ENCODE measurements around the gene SMAD1.

SMAD1 gene

DNA sequence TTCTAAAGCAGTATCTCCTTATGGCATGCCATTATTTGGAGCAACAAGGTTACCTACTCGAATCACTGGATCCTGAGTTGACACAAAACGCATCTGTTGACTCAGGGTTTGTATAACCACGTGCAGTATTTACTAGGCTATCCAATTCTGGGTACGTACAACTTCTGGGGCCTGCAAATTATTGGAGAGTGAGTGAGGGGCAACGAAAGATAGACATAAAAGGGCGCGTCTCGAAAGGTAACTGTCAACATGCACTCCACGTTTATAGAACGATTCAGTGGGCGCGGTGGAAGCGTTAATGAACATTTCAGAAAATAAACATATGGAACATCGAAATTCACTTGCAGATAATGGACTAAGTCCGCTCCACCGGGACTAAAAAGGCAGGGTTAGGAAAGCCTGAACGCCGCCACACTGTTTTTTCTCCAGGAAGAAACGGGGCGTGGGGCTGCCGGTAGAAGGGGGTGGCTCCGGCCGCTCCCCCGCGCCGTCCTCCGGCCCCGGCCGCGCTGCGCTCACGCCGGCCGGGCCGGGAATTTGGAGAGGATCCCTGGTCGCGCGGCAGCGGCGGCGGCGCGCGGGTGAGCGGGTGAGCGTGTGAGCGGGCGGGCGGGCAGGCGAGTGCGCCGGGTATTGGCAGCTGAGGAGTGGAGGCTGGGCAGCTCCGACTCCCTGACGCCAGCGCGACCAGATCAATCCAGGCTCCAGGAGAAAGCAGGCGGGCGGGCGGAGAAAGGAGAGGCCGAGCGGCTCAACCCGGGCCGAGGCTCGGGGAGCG lies at the start of gene SMAD1:
TSS of gene SMAD1 (plus strand) at position 690 of the 778 bp plus-strand sequence. CDS start 32,761 bp downstream, outside the sequence.
- Mint-ChIP-seq H3K27me3 (peaks cover 28% of the 10 kb centered on the region), H3K4me3 (peak within 1 kb of the TSS; percentile 80 to 84), H3K27ac (peak within 1 kb of the TSS; percentile 65 to 83), H3K9me3 (no peaks in the 10 kb centered on the region), H3K4me1 (peaks cover 11% of the 10 kb centered on the region)
- peak; percentile 34 to 39 for DNase-seq
- peak; percentile 70 for ATAC-seq

DNA sequence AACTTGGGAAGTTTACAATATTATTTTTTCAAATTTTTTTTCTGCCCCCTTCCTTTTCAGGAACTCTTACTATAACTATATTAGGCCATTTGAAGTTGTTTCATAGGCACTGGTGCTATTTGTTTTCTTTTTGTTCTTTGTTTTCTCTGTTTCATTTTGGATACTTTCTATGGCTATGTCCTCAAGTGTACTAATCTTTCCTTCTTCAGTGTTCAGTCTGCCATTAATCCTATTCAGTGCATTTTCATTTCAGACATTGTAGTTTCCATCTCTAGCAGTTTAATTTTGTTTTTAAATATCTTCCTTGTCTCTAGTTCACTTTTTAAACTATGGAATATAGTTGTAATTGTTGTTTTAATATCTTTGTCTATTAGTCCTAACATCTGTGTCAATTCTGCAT lies 48.0 kb upstream of the SMAD1 start:
- Mint-ChIP-seq H3K27ac (no peak overlapping the region), H3K9me3 (peaks cover 13 to 17% of the 10 kb centered on the region in 2 donors), H3K4me1 (no peaks in the 10 kb centered on the region), H3K27me3 (peaks cover 28% of the 10 kb centered on the region), H3K4me3 (no peak overlapping the region)
- no peak for DNase-seq
- ATAC-seq: no peak

DNA sequence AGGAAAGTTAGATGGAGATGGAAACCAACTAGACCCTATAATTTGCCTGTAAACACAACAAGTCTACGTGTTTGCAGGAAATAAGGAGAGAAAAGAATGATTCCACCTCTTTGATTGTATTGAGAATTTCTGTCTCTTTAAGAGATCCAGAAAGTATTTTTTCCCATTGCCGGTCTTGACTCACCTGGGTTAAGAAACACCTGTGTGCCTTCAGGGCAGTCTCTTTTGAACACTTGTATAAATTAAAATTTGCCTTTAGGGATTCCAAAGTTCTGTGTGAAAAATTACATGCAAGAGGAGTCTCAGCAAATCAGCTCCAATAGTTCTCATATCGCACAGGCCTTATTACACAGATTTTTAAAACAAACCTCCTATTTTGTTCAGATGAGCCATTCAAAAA lies 46.0 kb upstream of the SMAD1 start:
- H3K4me3 Mint-ChIP-seq: no peak overlapping the region

DNA sequence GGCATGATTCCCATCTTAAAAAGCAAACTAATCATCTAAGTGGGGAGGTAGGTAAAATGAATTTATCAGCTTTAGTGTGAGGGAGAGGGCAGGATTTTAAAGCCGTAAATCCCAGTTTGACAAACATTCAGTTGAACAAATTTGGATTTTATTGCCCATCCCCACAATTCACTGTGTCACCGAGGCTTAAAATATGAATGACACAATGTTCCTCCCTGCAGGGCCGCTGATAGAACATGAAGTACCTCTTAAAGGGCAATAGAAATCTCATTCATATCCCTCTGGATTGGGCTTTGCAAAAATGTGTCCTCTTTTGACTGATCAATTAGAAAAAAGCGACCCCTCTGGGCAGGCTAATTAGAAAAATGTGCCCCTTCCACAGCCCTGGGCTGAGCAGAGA lies 45.5 kb upstream of the SMAD1 start:
- H3K4me1 Mint-ChIP-seq: no peaks in the 10 kb centered on the region
- H3K27ac Mint-ChIP-seq: no peak overlapping the region
- H3K4me3 Mint-ChIP-seq: no peak overlapping the region
- H3K9me3 Mint-ChIP-seq: peaks cover 13 to 17% of the 10 kb centered on the region in 2 donors
- ATAC-seq (no peak), DNase-seq (no peak)
- peaks cover 28% of the 10 kb centered on the region for H3K27me3 Mint-ChIP-seq

More for the DNA sequence above, 46.0 kb upstream of the SMAD1 start:
- ATAC-seq (no peak), DNase-seq (no peak)
- Mint-ChIP-seq H3K9me3 (peaks cover 13 to 17% of the 10 kb centered on the region in 2 donors), H3K4me1 (no peaks in the 10 kb centered on the region), H3K27me3 (peaks cover 28% of the 10 kb centered on the region), H3K27ac (no peak overlapping the region)

DNA sequence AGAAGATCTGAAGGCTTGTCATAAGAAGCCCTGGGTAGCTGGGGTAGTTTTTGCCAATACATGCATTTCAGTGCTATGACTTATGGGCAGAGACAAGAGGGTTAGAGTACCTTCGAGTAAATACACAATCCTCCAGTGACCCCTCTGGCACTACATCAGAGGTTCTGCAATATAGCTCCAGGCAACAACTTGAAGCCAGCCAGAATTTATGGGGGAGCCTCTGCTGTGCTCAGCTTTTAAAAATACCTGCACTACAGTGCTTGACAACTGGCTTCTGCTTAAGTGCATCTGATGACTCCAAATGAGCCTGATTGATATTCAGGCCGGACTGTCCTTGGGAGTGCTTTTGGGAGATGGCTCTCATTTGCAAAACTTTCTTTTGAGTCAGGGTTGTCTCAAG lies 44.9 kb upstream of the SMAD1 start:
- ATAC-seq (no peak), DNase-seq (no peak)
- Mint-ChIP-seq H3K4me3 (no peak overlapping the region), H3K9me3 (peaks cover 13 to 17% of the 10 kb centered on the region in 2 donors), H3K4me1 (no peaks in the 10 kb centered on the region), H3K27me3 (peaks cover 28% of the 10 kb centered on the region), H3K27ac (no peak overlapping the region)

DNA sequence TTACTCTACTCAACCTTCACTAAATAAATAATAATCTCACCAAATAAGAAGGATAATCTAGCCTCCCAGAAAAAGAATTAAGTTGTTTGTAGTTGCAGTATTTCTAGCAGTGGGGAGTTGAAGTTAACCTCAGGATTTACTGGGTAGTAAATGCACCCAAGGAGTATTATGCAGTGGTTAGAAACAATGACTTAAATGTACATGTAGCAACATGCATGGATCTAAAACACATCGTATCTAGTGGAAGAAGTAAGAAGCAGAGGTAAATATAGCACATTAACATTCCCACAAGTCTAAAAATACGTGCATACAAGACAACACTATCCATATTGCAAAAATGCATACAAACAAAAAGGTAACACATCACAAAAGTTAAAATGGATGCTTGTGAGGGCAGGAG lies 44.2 kb upstream of the SMAD1 start:
- H3K4me3 Mint-ChIP-seq: no peak overlapping the region
- ATAC-seq (no peak), DNase-seq (no peak)
- no peak overlapping the region for H3K27ac Mint-ChIP-seq
- peaks cover 28% of the 10 kb centered on the region for H3K27me3 Mint-ChIP-seq
- H3K4me1 Mint-ChIP-seq: no peaks in the 10 kb centered on the region
- peaks cover 13 to 17% of the 10 kb centered on the region in 2 donors for H3K9me3 Mint-ChIP-seq

DNA sequence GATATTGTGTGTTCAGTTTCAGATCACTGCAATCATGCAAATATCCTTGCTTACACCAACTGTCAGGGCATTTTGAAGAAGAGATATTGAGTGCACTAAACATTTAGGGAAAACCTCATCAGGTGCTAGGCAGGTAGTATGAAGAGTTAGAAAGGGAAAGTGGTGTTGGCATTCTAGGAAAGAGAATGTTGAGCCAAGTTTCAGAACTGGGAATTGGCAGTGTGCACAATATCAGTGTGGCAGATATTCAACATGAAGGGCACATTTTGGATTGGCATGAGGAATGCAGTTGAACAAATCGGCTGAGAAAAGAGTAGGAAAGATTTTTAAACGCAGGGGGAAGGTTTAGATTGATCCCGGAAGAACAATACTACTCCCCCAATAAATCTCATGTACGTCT lies 43.4 kb upstream of the SMAD1 start:
- DNase-seq (no peak), ATAC-seq (no peak)
- Mint-ChIP-seq H3K27ac (no peak overlapping the region), H3K9me3 (peaks cover 13 to 17% of the 10 kb centered on the region in 2 donors), H3K4me3 (no peak overlapping the region), H3K27me3 (peaks cover 27% of the 10 kb centered on the region), H3K4me1 (no peaks in the 10 kb centered on the region)

DNA sequence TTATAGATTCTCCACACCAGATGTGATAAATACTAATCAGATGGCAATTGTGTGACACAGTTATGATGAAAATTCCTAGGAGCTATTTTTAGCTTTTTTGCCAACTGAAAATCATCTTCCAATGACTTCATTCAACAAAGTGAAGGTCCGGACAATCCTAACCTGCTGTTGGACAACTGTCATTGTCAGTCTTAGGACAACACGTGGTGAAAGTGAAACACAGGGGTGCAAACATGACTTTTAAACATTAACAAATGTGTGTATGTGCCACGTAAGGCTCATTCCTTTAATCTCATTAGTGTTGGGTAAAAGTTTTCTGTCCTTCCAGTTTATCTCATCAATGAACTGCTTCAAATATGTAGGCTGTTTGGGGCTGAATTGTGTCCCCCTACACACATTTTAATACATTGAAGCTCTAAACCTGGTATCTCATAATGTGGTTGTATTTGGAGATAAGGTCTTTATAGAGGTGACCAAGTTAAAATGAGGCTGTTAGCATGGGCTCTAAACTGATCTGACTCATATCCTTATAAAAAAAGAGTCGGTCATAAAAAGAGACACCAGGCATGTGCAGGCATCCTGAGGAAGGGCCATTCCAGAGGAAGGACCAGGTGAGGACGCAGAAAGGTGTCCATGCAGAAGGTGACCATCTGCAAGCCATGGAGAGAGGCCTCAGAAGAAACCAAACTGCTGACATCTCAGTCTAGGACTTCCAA lies 41.2 kb upstream of the SMAD1 start:
- Mint-ChIP-seq H3K27ac (no peak overlapping the region), H3K4me1 (no peaks in the 10 kb centered on the region), H3K4me3 (no peak overlapping the region), H3K27me3 (peaks cover 13% of the 10 kb centered on the region), H3K9me3 (no peaks in the 10 kb centered on the region)
- DNase-seq (no peak), ATAC-seq (no peak)

DNA sequence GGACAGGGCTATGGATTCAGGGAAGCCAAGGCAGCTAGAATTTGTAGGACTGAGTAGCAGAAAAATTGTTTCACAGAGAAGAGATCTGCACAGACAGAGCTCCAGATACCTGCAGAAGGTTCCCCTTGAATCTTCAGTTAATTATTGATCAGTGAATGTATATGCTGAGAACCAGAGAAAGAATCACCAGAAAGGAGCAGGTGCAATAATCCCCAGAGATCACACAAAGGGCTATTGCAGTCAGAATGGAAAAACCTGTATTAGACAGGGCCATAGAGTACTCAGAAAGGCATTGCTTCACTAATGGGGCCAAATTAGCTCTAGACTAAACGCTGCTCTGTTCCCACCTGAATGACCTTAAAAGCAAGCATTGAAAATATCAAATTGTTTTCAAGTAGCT lies 35.5 kb upstream of the SMAD1 start:
- no peak for ATAC-seq
- DNase-seq: no peak
- Mint-ChIP-seq H3K4me1 (no peaks in the 10 kb centered on the region), H3K9me3 (no peaks in the 10 kb centered on the region), H3K27ac (no peak overlapping the region), H3K27me3 (peaks cover 15% of the 10 kb centered on the region), H3K4me3 (no peak overlapping the region)

DNA sequence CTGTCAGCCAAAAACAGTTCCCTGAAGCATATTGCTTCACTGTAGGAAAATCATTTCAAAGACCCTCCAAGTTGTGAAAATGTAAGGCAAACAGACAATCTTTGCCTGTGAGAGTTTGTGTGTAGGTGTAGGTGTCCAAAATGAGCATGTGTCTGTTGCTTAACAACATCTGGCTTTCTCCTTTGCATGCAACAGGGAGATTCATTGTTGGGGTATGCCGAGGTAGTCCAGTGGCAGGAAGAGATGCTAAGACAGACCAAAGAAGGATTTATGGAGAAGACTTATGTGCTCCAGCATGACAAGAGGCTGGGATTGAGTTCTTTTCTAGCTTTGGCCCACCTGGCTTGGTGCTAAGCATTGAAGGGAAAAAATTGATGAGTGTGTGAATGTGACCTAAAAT lies 29.8 kb upstream of the SMAD1 start:
- H3K9me3 Mint-ChIP-seq: peaks cover 0 to 8% of the 10 kb centered on the region in 2 donors
- H3K27ac Mint-ChIP-seq: no peak overlapping the region
- H3K27me3 Mint-ChIP-seq: peaks cover under 1% of the 10 kb centered on the region
- no peak for ATAC-seq
- DNase-seq: no peak
- no peaks in the 10 kb centered on the region for H3K4me1 Mint-ChIP-seq
- no peak overlapping the region for H3K4me3 Mint-ChIP-seq

DNA sequence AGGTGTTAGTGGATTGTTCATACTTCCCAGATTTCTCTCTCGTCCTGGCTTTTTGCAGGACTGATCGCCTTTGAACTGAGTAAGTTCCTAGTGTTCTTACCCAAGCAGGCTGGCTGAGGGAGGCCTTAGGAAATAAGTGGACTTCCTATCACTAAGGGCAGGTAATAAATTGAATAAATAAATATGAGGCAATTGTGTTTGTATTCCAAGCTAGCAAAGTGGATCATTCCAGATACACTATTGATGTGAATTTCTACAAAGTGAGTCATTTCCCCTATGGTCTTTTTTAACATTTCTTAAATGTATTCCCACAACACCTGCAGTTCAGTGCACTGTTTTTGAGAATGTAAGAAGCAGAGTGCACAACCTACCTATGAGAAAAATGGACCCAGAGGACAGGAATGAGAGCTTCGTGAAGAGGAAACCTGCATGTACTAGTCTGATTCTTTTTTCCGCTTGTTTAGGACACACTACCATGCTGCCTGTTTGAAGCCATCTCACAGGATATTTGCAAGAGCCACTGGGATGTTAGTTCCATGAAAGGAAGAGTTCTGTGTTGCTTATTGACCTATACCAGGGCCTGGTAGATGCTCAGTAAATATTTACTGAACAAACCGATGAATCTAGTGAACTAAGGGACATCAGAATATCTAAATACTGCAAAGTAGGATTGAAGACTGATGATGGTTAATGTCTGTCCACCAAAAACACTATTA lies 29.0 kb upstream of the SMAD1 start:
- ATAC-seq (no peak), DNase-seq (no peak)
- Mint-ChIP-seq H3K4me1 (no peaks in the 10 kb centered on the region), H3K4me3 (no peak overlapping the region), H3K27ac (no peak overlapping the region), H3K27me3 (no peaks in the 10 kb centered on the region), H3K9me3 (peaks cover 0 to 8% of the 10 kb centered on the region in 2 donors)

DNA sequence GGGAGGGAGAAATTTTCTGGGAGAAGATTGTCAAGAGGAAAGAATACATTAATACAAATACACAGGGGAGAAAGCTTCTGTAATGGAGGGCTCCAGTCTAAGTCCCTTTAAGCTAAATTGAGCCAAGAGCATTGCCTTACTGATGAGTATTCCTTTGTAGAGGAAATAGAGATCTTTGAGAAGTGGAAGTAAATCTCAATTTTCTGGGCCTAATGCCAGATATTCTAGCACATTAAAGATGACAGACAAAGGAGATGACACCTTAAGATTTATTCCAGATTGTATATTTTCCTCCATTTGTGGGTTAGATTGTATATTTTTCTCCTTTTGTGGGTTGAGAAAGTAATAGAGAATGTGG lies 28.5 kb upstream of the SMAD1 start:
- no peak overlapping the region for H3K27ac Mint-ChIP-seq
- no peaks in the 10 kb centered on the region for H3K4me1 Mint-ChIP-seq
- ATAC-seq: no peak
- H3K27me3 Mint-ChIP-seq: no peaks in the 10 kb centered on the region
- DNase-seq: no peak
- H3K4me3 Mint-ChIP-seq: no peak overlapping the region
- peaks cover 0 to 8% of the 10 kb centered on the region in 2 donors for H3K9me3 Mint-ChIP-seq

DNA sequence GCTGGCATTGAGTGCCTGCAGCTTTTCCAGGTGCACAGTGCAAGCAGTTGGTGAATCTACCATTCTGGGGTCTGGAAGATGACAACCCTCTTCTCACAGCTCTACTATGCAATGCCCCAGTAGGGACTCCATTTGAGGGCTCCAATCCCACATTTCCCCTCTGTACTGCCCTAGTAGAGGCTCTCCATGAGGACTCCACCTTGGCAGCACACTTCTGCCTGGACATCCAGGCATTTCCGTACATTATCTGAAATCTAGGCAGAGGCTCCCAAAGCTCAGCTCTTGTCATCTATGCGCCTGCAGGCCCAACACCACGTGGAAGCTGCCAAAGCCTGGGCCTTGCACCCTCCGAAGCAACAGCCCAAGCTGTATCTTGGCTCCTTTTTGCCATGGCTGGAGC lies 8.4 kb upstream of the SMAD1 start:
- DNase-seq (no peak), ATAC-seq (no peak)
- no peak overlapping the region for H3K27ac Mint-ChIP-seq
- peaks cover 8 to 17% of the 10 kb centered on the region in 2 donors for H3K9me3 Mint-ChIP-seq
- no peak overlapping the region for H3K4me3 Mint-ChIP-seq
- H3K27me3 Mint-ChIP-seq: no peaks in the 10 kb centered on the region
- H3K4me1 Mint-ChIP-seq: no peaks in the 10 kb centered on the region

DNA sequence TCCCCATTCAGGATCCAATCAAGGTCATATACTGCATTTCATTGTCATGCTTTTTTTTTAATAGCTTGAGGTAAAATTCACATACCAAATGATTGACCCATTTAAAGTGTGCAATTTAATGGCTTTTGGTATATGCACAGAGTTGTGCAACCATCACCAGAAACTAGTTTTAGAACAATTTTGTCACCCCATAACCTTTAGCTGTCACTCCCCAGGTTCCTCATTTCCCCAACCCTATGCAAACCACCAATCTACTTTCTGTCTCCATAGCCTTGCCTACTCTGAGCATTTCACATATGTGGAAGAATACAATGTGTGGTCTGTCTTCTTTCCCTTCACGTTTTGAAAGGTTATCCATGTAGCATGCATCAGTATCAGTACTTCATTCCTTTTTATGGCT lies 1.4 kb upstream of the SMAD1 start:
- Mint-ChIP-seq H3K4me1 (peaks cover 11% of the 10 kb centered on the region), H3K9me3 (no peaks in the 10 kb centered on the region), H3K27ac (no peak overlapping the region), H3K4me3 (no peak overlapping the region), H3K27me3 (peaks cover 28% of the 10 kb centered on the region)
- ATAC-seq: no peak
- DNase-seq: no peak

DNA sequence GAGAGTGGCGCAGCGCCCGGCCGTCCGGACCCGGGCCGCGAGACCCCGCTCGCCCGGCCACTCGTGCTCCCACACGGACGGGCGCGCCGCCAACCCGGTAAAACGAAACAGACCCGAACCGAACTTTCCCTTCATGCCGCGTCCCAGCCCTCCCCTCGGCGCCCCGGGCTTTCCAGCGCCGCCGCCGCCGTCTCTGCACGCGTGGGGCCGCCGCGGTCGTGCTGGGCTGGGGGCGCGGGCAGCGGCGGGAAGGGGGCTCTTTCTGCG lies 222 bp downstream of the SMAD1 start:
- DNase-seq: no peak
- H3K4me3 Mint-ChIP-seq: peak overlapping the region; percentile 80 to 84
- ATAC-seq: no peak
- H3K4me1 Mint-ChIP-seq: peaks cover 11% of the 10 kb centered on the region
- H3K9me3 Mint-ChIP-seq: no peaks in the 10 kb centered on the region
- H3K27ac Mint-ChIP-seq: no peak overlapping the region
- H3K27me3 Mint-ChIP-seq: peaks cover 28% of the 10 kb centered on the region
